SU-DHL-6 (cell line): Measurements from ENCODE around the gene SERPINB6.

ENCODE experiments used
- H2AFZ ChIP-seq: fragments of 200-600 bp; sonication (generic); 2 replicates; pipeline ENCODE4 v1.6.1; 2014; ENCODE audit warnings: low read depth, mild to moderate bottlenecking, moderate library complexity, mixed read lengths, antibody characterized with exemption, low read length; ENCODE audit not compliant: severe bottlenecking
- H3F3A ChIP-seq: fragments of 200-600 bp; shearing (Covaris generic); 2 replicates; pipeline ENCODE4 v1.6.0; 2016; ENCODE audit warnings: antibody characterized with exemption, mild to moderate bottlenecking; ENCODE audit not compliant: insufficient read depth
- H3K27ac ChIP-seq: fragments of 200-600 bp; sonication (generic); 2 replicates; pipeline ENCODE4 v1.5.1; 2016; ENCODE audit warnings: low read depth, mild to moderate bottlenecking, low read length, moderate library complexity, mixed read lengths
- H3K27me3 ChIP-seq: fragments of 200-600 bp; sonication (generic), shearing (Covaris generic); 2 replicates; pipeline ENCODE4 v1.6.0; 2014; ENCODE audit warnings: mild to moderate bottlenecking, low read length
- H3K36me3 ChIP-seq: fragments of 200-600 bp; sonication (generic); 2 replicates; pipeline ENCODE4 v1.6.1; 2014; ENCODE audit warnings: mild to moderate bottlenecking, low read length, mixed read lengths
- H3K4me2 ChIP-seq: fragments of 300-600, 200-600 bp; shearing (Covaris generic), sonication (generic); 2 replicates; pipeline ENCODE4 v1.6.0; 2014; ENCODE audit warnings: low read length, low read depth, mild to moderate bottlenecking; ENCODE audit not compliant: poor library complexity, severe bottlenecking
- H3K4me3 ChIP-seq: fragments of 200-600 bp; sonication (generic); 2 replicates; pipeline ENCODE4 v1.5.1; 2014; ENCODE audit warnings: antibody characterized with exemption, low read length, mild to moderate bottlenecking, mixed read lengths; ENCODE audit not compliant: insufficient read depth, poor library complexity, severe bottlenecking
- H3K79me2 ChIP-seq: fragments of 200-600 bp; sonication (generic); 2 replicates; pipeline ENCODE4 v1.6.1; 2014; ENCODE audit warnings: mild to moderate bottlenecking, low read length, moderate library complexity; ENCODE audit not compliant: insufficient read depth
- H3K9ac ChIP-seq: fragments of 200-600 bp; sonication (generic); 2 replicates; pipeline ENCODE4 v1.7.0; 2014; ENCODE audit warnings: mild to moderate bottlenecking, low read length
- H3K9me2 ChIP-seq: fragments of 200-600 bp; sonication (generic); replicated peaks from 2 replicates; pipeline ENCODE4 v1.6.1; 2014; ENCODE audit warnings: low read length; ENCODE audit not compliant: insufficient read depth
- H3K9me3 ChIP-seq: fragments of 200-600 bp; sonication (generic); 2 replicates; pipeline ENCODE4 v1.6.1; 2014; ENCODE audit warnings: low read length, mixed read lengths; ENCODE audit not compliant: insufficient read depth
- H4K20me1 ChIP-seq: fragments of 200-600 bp; sonication (generic); 2 replicates; pipeline ENCODE4 v1.6.1; 2014; ENCODE audit warnings: low read depth, mild to moderate bottlenecking, antibody characterized with exemption, low read length, moderate library complexity, mixed read lengths
- EZH2phosphoT487 ChIP-seq: fragments of 200-600 bp; sonication (generic), shearing (Covaris generic); conservative IDR thresholded peaks from 2 replicates; pipeline ENCODE4 v1.6.1; 2018; ENCODE audit warnings: mild to moderate bottlenecking, antibody characterized with exemption, low read length, moderate library complexity, mixed read lengths
- TF ChIP-seq, protein P1 (sequence below): fragments of 200-600 bp; sonication (generic); IDR thresholded peaks from one replicate; pipeline ENCODE4 v1.5.1; 2017; ENCODE audit warnings: antibody characterized with exemption, mild to moderate bottlenecking, low read length, moderate library complexity; ENCODE audit not compliant: insufficient read depth, poor library complexity, severe bottlenecking

The SERPINB6 gene

DNA sequence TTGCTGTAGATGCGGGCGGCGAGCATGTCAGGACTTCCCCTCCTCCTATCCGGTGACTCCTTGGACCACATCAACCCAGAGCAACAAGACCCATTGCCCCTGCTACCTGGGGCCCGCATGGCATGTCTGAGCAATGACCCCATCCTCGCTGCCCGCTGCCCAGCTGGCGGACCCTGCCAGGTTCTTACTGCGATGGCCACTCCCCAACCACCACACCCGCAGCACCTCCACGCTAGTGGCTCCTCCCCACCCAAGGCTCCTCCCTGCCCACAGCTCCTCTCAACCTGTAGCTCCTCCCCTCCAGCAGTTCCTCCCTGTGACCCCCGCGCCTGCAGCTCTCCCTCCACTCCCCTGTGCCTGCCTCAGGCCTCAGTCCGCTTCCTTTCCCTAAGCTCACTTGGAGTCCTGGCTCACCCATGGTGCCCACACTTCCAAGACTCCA is 50.7 kb downstream of the SERPINB6 start:
- no peaks in the 10 kb centered on the region for H3K9me2 ChIP-seq
- H2AFZ ChIP-seq, result no peak overlapping the region
- H4K20me1 ChIP-seq, result no peaks in the 10 kb centered on the region
- H3F3A ChIP-seq, result no peaks in the 10 kb centered on the region; the same call in 1 of the 2 replicates
- no peaks in the 10 kb centered on the region for H3K9me3 ChIP-seq
- no peak overlapping the region for H3K4me3 ChIP-seq
- H3K36me3 ChIP-seq, result no peaks in the 10 kb centered on the region
- no peaks in the 10 kb centered on the region for H3K27me3 ChIP-seq
- no peak for TF ChIP-seq EZH2phosphoT487
- TF ChIP-seq, protein P1, sequence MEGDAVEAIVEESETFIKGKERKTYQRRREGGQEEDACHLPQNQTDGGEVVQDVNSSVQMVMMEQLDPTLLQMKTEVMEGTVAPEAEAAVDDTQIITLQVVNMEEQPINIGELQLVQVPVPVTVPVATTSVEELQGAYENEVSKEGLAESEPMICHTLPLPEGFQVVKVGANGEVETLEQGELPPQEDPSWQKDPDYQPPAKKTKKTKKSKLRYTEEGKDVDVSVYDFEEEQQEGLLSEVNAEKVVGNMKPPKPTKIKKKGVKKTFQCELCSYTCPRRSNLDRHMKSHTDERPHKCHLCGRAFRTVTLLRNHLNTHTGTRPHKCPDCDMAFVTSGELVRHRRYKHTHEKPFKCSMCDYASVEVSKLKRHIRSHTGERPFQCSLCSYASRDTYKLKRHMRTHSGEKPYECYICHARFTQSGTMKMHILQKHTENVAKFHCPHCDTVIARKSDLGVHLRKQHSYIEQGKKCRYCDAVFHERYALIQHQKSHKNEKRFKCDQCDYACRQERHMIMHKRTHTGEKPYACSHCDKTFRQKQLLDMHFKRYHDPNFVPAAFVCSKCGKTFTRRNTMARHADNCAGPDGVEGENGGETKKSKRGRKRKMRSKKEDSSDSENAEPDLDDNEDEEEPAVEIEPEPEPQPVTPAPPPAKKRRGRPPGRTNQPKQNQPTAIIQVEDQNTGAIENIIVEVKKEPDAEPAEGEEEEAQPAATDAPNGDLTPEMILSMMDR, result no peak
- H3K4me2 ChIP-seq, result no peak overlapping the region
- H3K9ac ChIP-seq, result no peak overlapping the region
- H3K27ac ChIP-seq, result no peak overlapping the region
- H3K79me2 ChIP-seq, result no peaks in the 10 kb centered on the region

DNA sequence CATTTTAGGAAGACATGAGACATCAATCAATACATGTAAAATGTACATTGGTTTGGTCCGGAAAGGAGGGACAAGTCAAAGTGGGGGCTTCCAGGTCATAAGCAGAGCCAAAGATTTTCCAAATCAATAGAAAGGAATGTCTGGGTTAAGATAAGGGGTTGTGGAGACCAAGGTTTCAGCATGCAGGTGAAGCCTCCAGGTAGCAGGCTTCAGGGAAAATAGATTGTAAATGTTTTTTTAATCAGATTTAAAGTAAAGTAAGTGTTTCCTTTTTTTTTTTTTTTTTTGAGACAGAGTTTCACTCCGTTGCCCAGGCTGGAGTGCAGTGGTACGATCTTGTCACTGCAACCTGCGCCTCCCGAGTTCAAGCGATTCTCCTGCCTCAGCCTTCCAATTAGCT is 51.5 kb downstream of the SERPINB6 start:
- no peak for TF ChIP-seq EZH2phosphoT487
- TF ChIP-seq, protein P1, result no peak
- Histone ChIP-seq H3F3A (no peaks in the 10 kb centered on the region; the same call in 1 of the 2 replicates), H3K36me3 (no peaks in the 10 kb centered on the region), H3K27me3 (no peaks in the 10 kb centered on the region), H4K20me1 (no peaks in the 10 kb centered on the region), H3K9me2 (no peaks in the 10 kb centered on the region), H3K79me2 (no peaks in the 10 kb centered on the region), H2AFZ (no peak overlapping the region), H3K4me3 (no peak overlapping the region), H3K4me2 (no peak overlapping the region), H3K27ac (no peak overlapping the region), H3K9me3 (no peaks in the 10 kb centered on the region), H3K9ac (no peak overlapping the region)

GRCh38 chr6:2919401-2919800 is 52.0 kb downstream of the SERPINB6 start:
- H2AFZ ChIP-seq, result no peak overlapping the region
- H3K9me3 ChIP-seq, result no peaks in the 10 kb centered on the region
- H3K9me2 ChIP-seq, result no peaks in the 10 kb centered on the region
- TF ChIP-seq EZH2phosphoT487, result no peak
- TF ChIP-seq, protein P1, result no peak
- H3K4me2 ChIP-seq, result no peak overlapping the region
- no peaks in the 10 kb centered on the region; the same call in 1 of the 2 replicates for H3F3A ChIP-seq
- H4K20me1 ChIP-seq, result no peaks in the 10 kb centered on the region
- H3K9ac ChIP-seq, result no peak overlapping the region
- no peak overlapping the region for H3K27ac ChIP-seq
- no peaks in the 10 kb centered on the region for H3K27me3 ChIP-seq
- no peaks in the 10 kb centered on the region for H3K36me3 ChIP-seq
- H3K4me3 ChIP-seq, result no peak overlapping the region
- H3K79me2 ChIP-seq, result no peaks in the 10 kb centered on the region
